ENCODE data around the gene TMIGD1. TPM values are rescaled to one million over a fixed set of nuclear protein-coding genes. Genes with fewer than 3 reads are reported as not detected.

The TMIGD1 gene
- polyA plus RNA-seq, 1 donor (not counting 4 experiments of a cell fraction or from before 2014, with no cell fraction given): not detected

- no peaks in the 10 kb centered on the region for H3K9me1 ChIP-seq (ENCODE audit: control insufficient read depth, extremely low read depth, insufficient read depth, low read length)
- H2AFZ ChIP-seq (ENCODE audit: control insufficient read depth, low read length): no peak overlapping the region
- H3K4me3 ChIP-seq (ENCODE audit: control insufficient read depth in 2 of 3, extremely low read depth in 1 of 3, insufficient read depth in 2 of 3, low read depth in 1 of 3, low read length in 3 of 3): no peak overlapping the region
- dilution Hi-C loops (cut with MboI; ENCODE audit: extremely low pct_ligation_motif_present, low sequenced_read_pairs): no loop called here
- peaks cover 15% of the 10 kb centered on the region for H3K4me1 ChIP-seq (ENCODE audit: control insufficient read depth, extremely low read depth, insufficient read depth, low read length)
- H3K4me2 ChIP-seq (ENCODE audit: control insufficient read depth, extremely low read depth, insufficient read depth, low read depth, low read length): no peak overlapping the region
- TF ChIP-seq EZH2 (IDR thresholded peaks at IDR 0.05; ENCODE audit: low read length) (no peak), CTCF (optimal IDR thresholded peaks at IDR 0.05 in 1 of 3, IDR thresholded peaks at IDR 0.05 in 1 of 3, conservative IDR thresholded peaks at IDR 0.05 in 1 of 3; ENCODE audit: extremely low read depth in 1 of 3, insufficient read depth in 2 of 3, low read length in 3 of 3) (no peak)
- H3K9ac ChIP-seq (ENCODE audit: control insufficient read depth, extremely low read depth, insufficient read depth, low read length): no peak overlapping the region
- DNase-seq (ENCODE audit: low read depth, low spot score) (no peak), FAIRE-seq (no peak)
- H4K20me1 ChIP-seq (ENCODE audit: control insufficient read depth, extremely low read depth, insufficient read depth, low read length): no peaks in the 10 kb centered on the region
- H3K79me2 ChIP-seq (ENCODE audit: control insufficient read depth, insufficient read depth, low read length): no peaks in the 10 kb centered on the region
- no peaks in the 10 kb centered on the region for H3K27me3 ChIP-seq (ENCODE audit: control insufficient read depth, extremely low read depth, insufficient read depth, low read length)
- no peaks in the 10 kb centered on the region for H3K9me3 ChIP-seq (ENCODE audit: control insufficient read depth, low read depth, low read length)
- no peaks in the 10 kb centered on the region for H3K36me3 ChIP-seq (ENCODE audit: control insufficient read depth in 2 of 2, extremely low read depth in 1 of 2, insufficient read depth in 2 of 2, low read length in 2 of 2)
- no peak overlapping the region for H3K27ac ChIP-seq (ENCODE audit: control insufficient read depth, insufficient read depth, low read length)
Observed at GRCh38 chr17:30341703-30342249, 7.9 kb upstream of the TMIGD1 start.

GRCh38 chr17:30340801-30341356, 7.0 kb upstream of the TMIGD1 start:
- no peak overlapping the region for H3K27ac ChIP-seq (ENCODE audit: control insufficient read depth, insufficient read depth, low read length)
- dilution Hi-C loops (cut with MboI; ENCODE audit: extremely low pct_ligation_motif_present, low sequenced_read_pairs): no loop called here
- no peaks in the 10 kb centered on the region for H3K27me3 ChIP-seq (ENCODE audit: control insufficient read depth, extremely low read depth, insufficient read depth, low read length)
- FAIRE-seq (no peak), DNase-seq (ENCODE audit: low read depth, low spot score) (no peak)
- no peaks in the 10 kb centered on the region for H3K36me3 ChIP-seq (ENCODE audit: control insufficient read depth in 2 of 2, extremely low read depth in 1 of 2, insufficient read depth in 2 of 2, low read length in 2 of 2)
- H3K9me3 ChIP-seq (ENCODE audit: control insufficient read depth, low read depth, low read length): no peaks in the 10 kb centered on the region
- H3K4me3 ChIP-seq (ENCODE audit: control insufficient read depth in 2 of 3, extremely low read depth in 1 of 3, insufficient read depth in 2 of 3, low read depth in 1 of 3, low read length in 3 of 3): no peak overlapping the region
- no peaks in the 10 kb centered on the region for H4K20me1 ChIP-seq (ENCODE audit: control insufficient read depth, extremely low read depth, insufficient read depth, low read length)
- no peaks in the 10 kb centered on the region for H3K9me1 ChIP-seq (ENCODE audit: control insufficient read depth, extremely low read depth, insufficient read depth, low read length)
- TF ChIP-seq CTCF (optimal IDR thresholded peaks at IDR 0.05 in 1 of 3, IDR thresholded peaks at IDR 0.05 in 1 of 3, conservative IDR thresholded peaks at IDR 0.05 in 1 of 3; ENCODE audit: extremely low read depth in 1 of 3, insufficient read depth in 2 of 3, low read length in 3 of 3): no peak
- H3K4me1 ChIP-seq (ENCODE audit: control insufficient read depth, extremely low read depth, insufficient read depth, low read length): peaks cover 13% of the 10 kb centered on the region
- H3K4me2 ChIP-seq (ENCODE audit: control insufficient read depth, extremely low read depth, insufficient read depth, low read depth, low read length): no peak overlapping the region
- H3K79me2 ChIP-seq (ENCODE audit: control insufficient read depth, insufficient read depth, low read length): no peaks in the 10 kb centered on the region
- no peak overlapping the region for H3K9ac ChIP-seq (ENCODE audit: control insufficient read depth, extremely low read depth, insufficient read depth, low read length)
- H2AFZ ChIP-seq (ENCODE audit: control insufficient read depth, low read length): no peak overlapping the region

All from keratinocyte (primary cell).